Muscle layer of colon (tissue), 2 donors: ENCODE results near the gene CCDC195.

ENCODE experiments used
- H3K27ac ChIP-seq: one replicate; pipeline ENCODE4 v1.7.0; 2013; ENCODE audit warnings: low read depth, mild to moderate bottlenecking, low read length, moderate library complexity
- H3K27me3 ChIP-seq, 2 donors: one replicate each; pipeline ENCODE4 v1.7.0; 2013; ENCODE audit warnings: low read length in 2 of 2, mild to moderate bottlenecking in 2 of 2; ENCODE audit not compliant: insufficient read depth in 2 of 2, control insufficient read depth in 1 of 2
- H3K36me3 ChIP-seq: one replicate; pipeline ENCODE4 v1.7.0; 2013; ENCODE audit warnings: mild to moderate bottlenecking, low read length; ENCODE audit not compliant: insufficient read depth
- H3K4me1 ChIP-seq: one replicate; pipeline ENCODE4 v1.7.0; 2013; ENCODE audit warnings: mild to moderate bottlenecking, low read length; ENCODE audit not compliant: insufficient read depth
- H3K4me3 ChIP-seq, 2 donors: one replicate each; pipeline ENCODE4 v1.7.0; 2013; ENCODE audit warnings: low read length in 2 of 2, low read depth in 1 of 2, mild to moderate bottlenecking in 1 of 2, moderate library complexity in 1 of 2
- H3K9ac ChIP-seq: one replicate; pipeline ENCODE4 v1.7.0; 2013; ENCODE audit warnings: low read length
- H3K9me3 ChIP-seq: one replicate; pipeline ENCODE4 v1.7.0; 2013; ENCODE audit warnings: mild to moderate bottlenecking, low read length
- donor health status: abdominal sarcoma.
- donor health status: Adenocarcinoma of cecum.

CCDC195 gene

DNA sequence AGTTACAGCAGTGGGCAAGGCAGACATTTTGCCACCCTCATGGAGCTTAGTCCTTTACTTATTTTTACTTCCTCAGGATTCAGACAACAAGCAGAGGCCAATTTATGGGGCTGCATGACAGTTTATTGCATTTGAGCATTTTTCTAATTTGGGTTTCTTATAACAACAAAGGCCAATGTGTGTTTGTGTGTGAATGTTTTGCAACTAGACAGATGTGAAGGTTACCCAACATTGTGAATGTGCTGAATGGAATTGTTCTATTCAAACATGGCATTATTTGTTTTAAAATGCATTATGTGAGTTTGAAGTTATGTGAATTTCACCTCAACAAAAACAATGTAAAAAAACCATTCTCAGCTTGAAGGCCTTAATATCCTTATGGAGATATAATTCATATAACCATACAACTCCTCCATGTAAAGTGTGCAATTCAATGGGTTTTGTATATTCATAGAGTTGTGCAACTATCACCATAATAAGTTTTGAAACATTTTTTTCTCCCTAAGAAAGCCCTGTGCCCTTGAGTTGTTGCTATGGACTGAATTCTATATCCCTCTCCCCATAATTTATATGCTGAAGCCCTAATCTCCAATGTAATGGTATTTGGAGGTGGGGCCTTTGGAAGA is 57.3 kb downstream of the CCDC195 start:
- H3K9me3 ChIP-seq, result no peaks in the 10 kb centered on the region
- no peak overlapping the region for H3K9ac ChIP-seq
- H3K36me3 ChIP-seq, result no peaks in the 10 kb centered on the region
- H3K27ac ChIP-seq, result no peak overlapping the region
- H3K4me1 ChIP-seq, result no peaks in the 10 kb centered on the region
- no peaks in the 10 kb centered on the region for H3K27me3 ChIP-seq
- H3K4me3 ChIP-seq, result no peak overlapping the region

DNA sequence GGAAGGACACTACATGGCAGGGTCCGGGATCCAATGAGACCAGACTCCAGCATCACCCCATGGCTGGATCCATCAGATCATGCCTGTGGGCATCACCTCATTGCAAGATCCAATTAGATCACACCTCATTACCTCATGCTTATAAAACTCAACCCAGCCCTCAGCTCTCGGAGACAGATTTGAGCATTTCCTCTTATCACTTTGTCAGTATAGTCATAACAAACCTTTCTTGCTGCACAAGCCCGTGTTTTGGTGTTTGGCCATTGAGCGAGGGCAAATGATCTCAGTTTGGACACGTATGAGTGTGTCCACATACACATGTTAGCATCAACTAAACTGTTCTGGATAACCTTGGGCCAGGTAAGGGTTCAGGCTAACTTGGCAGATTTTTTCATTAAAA is 58.8 kb downstream of the CCDC195 start:
- H3K36me3 ChIP-seq, result no peaks in the 10 kb centered on the region

DNA sequence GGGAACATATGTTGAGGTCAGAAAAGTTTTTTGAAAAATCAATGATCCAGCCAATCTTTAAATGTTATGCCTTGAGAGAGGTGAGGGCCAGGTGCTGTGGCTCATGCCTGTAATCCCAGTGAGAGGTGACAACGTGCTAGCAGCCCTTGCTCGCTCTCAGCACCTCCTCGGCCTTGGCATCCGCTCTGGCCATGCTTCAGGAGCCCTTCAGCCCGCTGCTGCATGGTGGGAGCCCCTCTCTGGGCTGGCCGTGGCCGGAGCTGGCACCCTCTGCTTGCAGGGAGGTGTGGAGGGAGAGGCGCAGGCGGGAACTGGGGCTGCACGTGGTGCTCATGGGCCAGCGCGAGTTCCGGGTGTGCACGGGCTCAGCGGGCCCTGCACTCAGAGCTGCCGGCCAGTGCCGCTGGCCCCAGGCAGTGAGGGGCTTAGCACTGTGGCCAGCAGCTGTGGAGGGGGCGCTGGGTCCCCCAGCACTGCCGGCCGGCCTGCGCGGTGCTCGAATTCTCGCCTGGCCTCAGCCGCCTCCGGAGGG is 61.1 kb downstream of the CCDC195 start:
- Histone ChIP-seq H3K4me1 (no peaks in the 10 kb centered on the region), H3K36me3 (no peaks in the 10 kb centered on the region), H3K9me3 (no peaks in the 10 kb centered on the region), H3K4me3 (no peak overlapping the region), H3K9ac (no peak overlapping the region), H3K27ac (no peak overlapping the region), H3K27me3 (no peaks in the 10 kb centered on the region)

More for the DNA sequence above, 58.8 kb downstream of the CCDC195 start:
- H3K4me3 ChIP-seq, result no peak overlapping the region
- no peaks in the 10 kb centered on the region for H3K4me1 ChIP-seq
- no peak overlapping the region for H3K27ac ChIP-seq
- no peaks in the 10 kb centered on the region for H3K27me3 ChIP-seq
- H3K9me3 ChIP-seq, result no peaks in the 10 kb centered on the region
- no peak overlapping the region for H3K9ac ChIP-seq
